ENCODE measurements around the gene PLEKHO2.

PLEKHO2 gene

DNA sequence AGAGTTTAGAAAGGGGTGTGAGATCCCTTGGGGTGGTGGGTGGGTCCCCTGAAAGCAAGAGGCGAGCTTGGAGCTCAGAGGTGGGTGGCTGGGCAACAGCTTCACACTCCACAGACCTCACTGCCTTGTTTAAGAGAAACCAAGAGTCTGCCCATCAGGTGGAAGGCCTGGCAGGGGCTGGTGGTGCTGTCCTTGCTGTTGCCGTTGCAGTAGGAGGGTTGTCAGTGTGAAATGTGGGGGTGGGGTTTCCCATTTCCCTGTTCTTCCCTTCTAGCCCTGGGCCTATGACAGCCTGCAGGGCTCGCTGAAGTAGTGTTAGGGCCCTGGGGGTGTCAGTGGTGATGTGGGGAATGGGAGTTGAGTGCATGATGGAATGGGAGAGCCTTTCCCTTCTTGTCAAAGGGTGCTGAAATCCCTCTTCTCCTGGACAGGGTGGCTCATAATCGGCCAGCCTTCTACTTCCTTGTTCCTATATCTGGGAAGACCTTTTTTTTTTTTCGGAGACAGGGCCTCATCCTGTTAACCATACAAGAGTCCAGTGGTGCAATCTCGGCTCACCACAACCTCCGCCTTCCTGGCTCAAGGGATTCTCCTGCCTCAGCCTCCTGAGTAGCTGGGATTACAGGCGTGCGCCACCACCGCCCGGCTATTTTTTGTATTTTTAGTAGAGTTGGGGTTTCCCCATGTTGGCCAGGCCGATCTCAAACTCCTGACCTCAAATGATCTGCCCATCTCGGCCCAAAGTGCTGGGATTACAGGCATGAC lies 4.3 kb downstream of the PLEKHO2 start:
- Histone ChIP-seq H2AFZ (ENCODE audit: low read length, unreplicated experiment) (no peak overlapping the region), H3K27me3 (ENCODE audit: insufficient read depth, low read length) (no peaks in the 10 kb centered on the region), H3K36me3 (ENCODE audit: insufficient read depth, low read length) (peaks cover 17% of the 10 kb centered on the region; the same call in 1 of the 2 replicates), H3K27ac (ENCODE audit: low read depth, low read length) (no peak overlapping the region), H3K4me3 (ENCODE audit: low read depth, low read length) (peak overlapping the region; percentile 100), H3K79me2 (ENCODE audit: control insufficient read depth, insufficient read depth, low read length, unreplicated experiment) (peaks cover 84% of the 10 kb centered on the region), H3K4me1 (ENCODE audit: control insufficient read depth, insufficient read depth, low read length, unreplicated experiment) (peaks cover 40% of the 10 kb centered on the region)

DNA sequence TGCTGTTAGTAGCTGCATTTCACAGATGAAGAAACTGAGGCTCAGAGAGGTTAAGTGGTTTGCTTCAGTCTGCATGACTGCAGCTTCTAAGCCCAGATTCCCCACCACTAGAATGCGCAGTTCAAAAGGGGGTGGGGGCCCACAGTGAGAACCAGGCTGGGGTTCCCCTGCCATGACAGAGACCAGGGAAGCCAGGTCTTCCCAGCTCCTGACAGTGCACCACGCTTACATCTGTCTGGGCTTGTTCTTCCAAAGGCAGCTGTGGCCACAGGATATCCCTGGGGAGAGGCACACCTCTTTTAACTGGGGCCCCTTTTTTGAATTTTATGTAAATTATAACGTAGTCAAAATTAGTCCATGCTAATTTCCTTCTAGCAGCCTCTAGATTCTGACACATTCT lies 5.3 kb downstream of the PLEKHO2 start:
- peaks cover 49% of the 10 kb centered on the region for H3K4me1 ChIP-seq (ENCODE audit: control insufficient read depth, insufficient read depth, low read length, unreplicated experiment)
- H3K4me3 ChIP-seq (ENCODE audit: low read depth, low read length), result no peak overlapping the region
- H3K27ac ChIP-seq (ENCODE audit: low read depth, low read length), result no peak overlapping the region
- no peaks in the 10 kb centered on the region for H3K27me3 ChIP-seq (ENCODE audit: insufficient read depth, low read length)
- H3K79me2 ChIP-seq (ENCODE audit: control insufficient read depth, insufficient read depth, low read length, unreplicated experiment), result peaks cover 90% of the 10 kb centered on the region
- H2AFZ ChIP-seq (ENCODE audit: low read length, unreplicated experiment), result no peak overlapping the region
- peaks cover 17% of the 10 kb centered on the region; the same call in 1 of the 2 replicates for H3K36me3 ChIP-seq (ENCODE audit: insufficient read depth, low read length)

DNA sequence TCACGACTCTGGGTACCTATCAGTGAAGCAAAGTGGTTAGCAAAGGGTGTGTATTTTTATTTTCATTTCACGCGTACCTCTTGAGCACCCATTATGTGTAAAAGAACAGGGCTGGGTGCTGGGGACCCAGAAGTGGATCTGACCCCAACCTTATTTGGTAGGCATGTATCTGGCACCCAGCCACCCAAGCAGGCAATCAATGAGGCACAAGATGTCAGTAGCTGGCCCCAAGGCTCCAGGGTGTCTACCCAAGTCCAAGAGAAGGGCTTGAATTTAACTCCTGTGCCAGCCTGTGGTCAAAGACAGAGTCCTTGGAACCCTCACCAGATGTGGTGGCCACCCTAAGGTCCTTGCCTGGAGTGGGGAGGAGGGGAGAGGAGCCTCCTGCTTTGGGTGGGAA lies 5.7 kb downstream of the PLEKHO2 start:
- peaks cover 49% of the 10 kb centered on the region for H3K4me1 ChIP-seq (ENCODE audit: control insufficient read depth, insufficient read depth, low read length, unreplicated experiment)

DNA sequence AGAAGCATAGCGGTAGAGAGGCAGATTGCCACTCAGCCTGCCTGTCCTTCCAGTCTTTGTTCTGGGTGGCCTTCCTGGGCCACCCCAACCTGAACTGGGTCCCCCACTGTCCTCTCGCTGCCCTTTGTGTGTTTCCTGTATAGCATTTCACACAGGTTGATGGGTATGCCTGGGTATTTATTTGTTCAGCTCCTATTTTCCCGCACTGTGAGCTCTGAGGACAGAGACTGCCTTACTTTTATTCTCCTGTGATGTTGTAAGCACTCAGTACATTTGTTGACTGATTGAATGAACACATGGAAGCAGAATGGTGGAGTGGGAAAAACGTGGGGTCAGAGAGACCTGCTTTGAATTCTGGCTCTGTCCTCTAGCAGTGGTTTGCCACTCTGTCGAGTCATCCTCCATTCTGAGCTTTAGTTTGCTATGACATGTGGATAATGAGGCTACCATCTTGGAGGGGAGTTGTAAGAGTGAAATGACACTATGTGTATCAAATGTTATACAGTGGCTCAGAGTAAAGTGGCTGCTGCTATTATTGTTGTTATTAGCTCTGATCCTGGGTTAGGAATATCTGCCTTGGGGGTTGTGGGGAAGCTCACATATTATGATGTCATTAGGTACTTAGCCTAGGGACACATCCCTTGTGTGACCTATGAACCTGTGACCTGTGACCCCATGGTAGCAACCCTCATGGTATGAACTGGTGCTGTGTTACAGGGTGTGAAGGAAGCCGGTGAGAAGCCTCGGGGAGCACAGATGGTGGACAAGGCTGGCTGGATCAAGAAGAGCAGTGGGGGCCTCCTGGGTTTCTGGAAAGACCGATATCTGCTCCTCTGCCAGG lies 6.4 kb downstream of the PLEKHO2 start:
- H3K4me3 ChIP-seq (ENCODE audit: low read depth, low read length), result no peak overlapping the region
- no peak overlapping the region for H2AFZ ChIP-seq (ENCODE audit: low read length, unreplicated experiment)
- H3K4me1 ChIP-seq (ENCODE audit: control insufficient read depth, insufficient read depth, low read length, unreplicated experiment), result peaks cover 49% of the 10 kb centered on the region
- no peaks in the 10 kb centered on the region for H3K27me3 ChIP-seq (ENCODE audit: insufficient read depth, low read length)
- peaks cover 83% of the 10 kb centered on the region for H3K79me2 ChIP-seq (ENCODE audit: control insufficient read depth, insufficient read depth, low read length, unreplicated experiment)
- H3K36me3 ChIP-seq (ENCODE audit: insufficient read depth, low read length), result peaks cover 17% of the 10 kb centered on the region; the same call in 1 of the 2 replicates
- no peak overlapping the region for H3K27ac ChIP-seq (ENCODE audit: low read depth, low read length)

More for the DNA sequence above, 5.7 kb downstream of the PLEKHO2 start:
- Histone ChIP-seq H3K27me3 (ENCODE audit: insufficient read depth, low read length) (no peaks in the 10 kb centered on the region), H3K4me3 (ENCODE audit: low read depth, low read length) (no peak overlapping the region), H2AFZ (ENCODE audit: low read length, unreplicated experiment) (no peak overlapping the region), H3K36me3 (ENCODE audit: insufficient read depth, low read length) (peaks cover 17% of the 10 kb centered on the region; the same call in 1 of the 2 replicates), H3K79me2 (ENCODE audit: control insufficient read depth, insufficient read depth, low read length, unreplicated experiment) (peaks cover 90% of the 10 kb centered on the region), H3K27ac (ENCODE audit: low read depth, low read length) (no peak overlapping the region)

DNA sequence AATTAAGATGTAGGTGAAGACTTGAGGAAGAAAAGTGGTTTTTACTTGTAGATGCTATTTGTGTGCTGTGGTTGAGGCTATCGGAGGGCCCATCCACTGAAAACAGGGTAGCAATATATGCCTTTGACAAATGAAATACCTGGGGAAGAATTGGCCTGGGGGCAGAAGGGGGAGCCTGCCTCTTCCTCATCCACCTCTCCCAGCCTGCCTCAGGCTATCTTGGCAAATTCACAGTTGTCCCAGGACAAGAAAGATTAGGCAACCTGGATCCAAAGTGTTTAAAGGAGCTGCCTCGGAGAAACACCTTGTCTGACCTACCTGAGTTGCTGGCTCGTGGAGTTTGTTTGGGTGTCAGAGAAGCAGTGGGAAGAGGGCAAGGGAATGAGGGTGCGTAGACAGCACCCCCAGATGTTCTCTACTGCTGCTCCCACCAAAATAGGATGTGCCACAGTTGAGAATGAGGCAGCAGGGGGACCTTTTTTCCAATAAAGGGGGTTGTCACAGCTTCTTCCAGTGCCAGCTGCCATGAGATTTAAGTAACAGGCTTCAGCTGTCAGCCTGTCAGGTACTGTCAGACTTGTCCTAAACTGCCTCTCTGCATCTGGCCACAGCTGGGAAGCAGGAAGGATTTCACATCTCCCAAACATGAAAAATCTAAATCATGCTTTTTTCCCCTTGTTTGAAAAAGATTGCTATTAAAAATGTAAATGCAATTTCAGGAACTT lies 9.2 kb downstream of the PLEKHO2 start:
- H3K4me3 ChIP-seq (ENCODE audit: low read depth, low read length), result no peak overlapping the region
- no peaks in the 10 kb centered on the region for H3K27me3 ChIP-seq (ENCODE audit: insufficient read depth, low read length)
- peak overlapping the region; percentile 30 for H3K27ac ChIP-seq (ENCODE audit: low read depth, low read length)
- peaks cover 50% of the 10 kb centered on the region for H3K4me1 ChIP-seq (ENCODE audit: control insufficient read depth, insufficient read depth, low read length, unreplicated experiment)
- H3K36me3 ChIP-seq (ENCODE audit: insufficient read depth, low read length), result peaks cover 17% of the 10 kb centered on the region; the same call in 1 of the 2 replicates
- H2AFZ ChIP-seq (ENCODE audit: low read length, unreplicated experiment), result no peak overlapping the region
- peaks cover 70% of the 10 kb centered on the region for H3K79me2 ChIP-seq (ENCODE audit: control insufficient read depth, insufficient read depth, low read length, unreplicated experiment)

DNA sequence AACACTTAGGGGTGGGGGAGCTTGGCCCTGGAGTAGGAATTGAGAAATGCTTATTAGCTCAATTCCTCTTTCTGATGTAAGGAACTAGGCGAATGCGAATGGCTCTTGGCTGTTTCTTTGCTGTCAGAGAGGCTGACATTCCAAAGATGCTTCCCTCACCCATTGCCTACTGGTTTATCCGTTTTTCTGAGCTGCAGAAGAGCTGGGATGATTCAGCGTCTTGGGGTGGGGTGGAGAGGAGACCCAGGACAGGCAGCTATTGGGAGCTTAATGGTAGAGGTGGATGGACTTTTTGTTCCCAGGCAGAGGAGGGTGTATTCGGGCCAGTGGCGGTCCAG lies 9.8 kb downstream of the PLEKHO2 start:
- peaks cover 65% of the 10 kb centered on the region for H3K79me2 ChIP-seq (ENCODE audit: control insufficient read depth, insufficient read depth, low read length, unreplicated experiment)
- H3K27ac ChIP-seq (ENCODE audit: low read depth, low read length), result peak overlapping the region; percentile 30
- no peaks in the 10 kb centered on the region for H3K27me3 ChIP-seq (ENCODE audit: insufficient read depth, low read length)
- peaks cover 53% of the 10 kb centered on the region for H3K4me1 ChIP-seq (ENCODE audit: control insufficient read depth, insufficient read depth, low read length, unreplicated experiment)
- peaks cover 17% of the 10 kb centered on the region; the same call in 1 of the 2 replicates for H3K36me3 ChIP-seq (ENCODE audit: insufficient read depth, low read length)
- H3K4me3 ChIP-seq (ENCODE audit: low read depth, low read length), result no peak overlapping the region
- H2AFZ ChIP-seq (ENCODE audit: low read length, unreplicated experiment), result no peak overlapping the region

DNA sequence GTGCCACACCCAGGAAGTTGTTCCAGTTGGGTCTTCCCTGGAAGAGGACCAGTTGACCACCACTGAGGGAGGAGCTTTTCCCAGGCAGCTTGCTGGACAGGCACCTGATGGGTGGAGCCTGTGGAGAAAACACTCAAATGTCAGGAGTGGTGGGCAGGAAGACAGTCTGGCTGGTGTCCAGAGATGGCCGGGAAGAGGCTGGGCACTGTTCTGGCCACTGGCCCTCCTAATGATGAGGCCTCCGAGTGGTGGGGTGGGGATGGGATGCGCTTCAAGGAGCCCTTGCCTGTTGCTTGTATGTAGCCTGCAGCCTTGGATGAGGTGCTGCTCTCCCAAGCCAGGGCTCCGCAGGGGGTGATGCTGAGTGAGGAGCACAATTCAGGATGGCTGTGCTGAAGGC lies 12.3 kb downstream of the PLEKHO2 start:
- Histone ChIP-seq H3K4me3 (ENCODE audit: low read depth, low read length) (no peak overlapping the region), H3K79me2 (ENCODE audit: control insufficient read depth, insufficient read depth, low read length, unreplicated experiment) (peaks cover 62% of the 10 kb centered on the region), H3K4me1 (ENCODE audit: control insufficient read depth, insufficient read depth, low read length, unreplicated experiment) (peaks cover 69% of the 10 kb centered on the region), H3K27me3 (ENCODE audit: insufficient read depth, low read length) (no peaks in the 10 kb centered on the region), H3K27ac (ENCODE audit: low read depth, low read length) (no peak overlapping the region), H2AFZ (ENCODE audit: low read length, unreplicated experiment) (no peak overlapping the region), H3K36me3 (ENCODE audit: insufficient read depth, low read length) (peaks cover 11% of the 10 kb centered on the region; the same call in 1 of the 2 replicates)

DNA sequence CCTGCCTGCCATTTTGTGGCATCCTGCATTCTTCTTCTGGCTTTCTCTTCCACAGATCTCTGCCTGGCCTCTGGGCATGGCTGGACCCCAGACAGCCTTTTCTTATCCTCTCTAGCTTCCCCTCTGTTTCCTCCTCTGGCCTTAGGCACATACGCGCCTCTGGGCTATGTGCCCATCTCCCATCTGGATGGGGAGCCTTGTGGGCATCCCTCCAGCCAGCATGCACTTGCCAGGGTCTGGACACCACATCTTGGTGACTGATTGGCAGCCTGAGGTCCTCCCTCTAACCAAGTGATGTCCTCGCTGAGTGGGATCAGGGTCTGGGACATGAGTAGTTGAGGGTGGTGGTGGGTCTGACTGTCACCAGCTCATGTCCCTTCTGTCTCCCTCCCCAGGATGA lies 12.8 kb downstream of the PLEKHO2 start:
- H2AFZ ChIP-seq (ENCODE audit: low read length, unreplicated experiment), result no peak overlapping the region
- no peaks in the 10 kb centered on the region for H3K27me3 ChIP-seq (ENCODE audit: insufficient read depth, low read length)
- H3K27ac ChIP-seq (ENCODE audit: low read depth, low read length), result no peak overlapping the region
- no peak overlapping the region for H3K4me3 ChIP-seq (ENCODE audit: low read depth, low read length)
- H3K79me2 ChIP-seq (ENCODE audit: control insufficient read depth, insufficient read depth, low read length, unreplicated experiment), result peaks cover 65% of the 10 kb centered on the region
- peaks cover 69% of the 10 kb centered on the region for H3K4me1 ChIP-seq (ENCODE audit: control insufficient read depth, insufficient read depth, low read length, unreplicated experiment)
- H3K36me3 ChIP-seq (ENCODE audit: insufficient read depth, low read length), result peaks cover 11% of the 10 kb centered on the region; the same call in 1 of the 2 replicates

DNA sequence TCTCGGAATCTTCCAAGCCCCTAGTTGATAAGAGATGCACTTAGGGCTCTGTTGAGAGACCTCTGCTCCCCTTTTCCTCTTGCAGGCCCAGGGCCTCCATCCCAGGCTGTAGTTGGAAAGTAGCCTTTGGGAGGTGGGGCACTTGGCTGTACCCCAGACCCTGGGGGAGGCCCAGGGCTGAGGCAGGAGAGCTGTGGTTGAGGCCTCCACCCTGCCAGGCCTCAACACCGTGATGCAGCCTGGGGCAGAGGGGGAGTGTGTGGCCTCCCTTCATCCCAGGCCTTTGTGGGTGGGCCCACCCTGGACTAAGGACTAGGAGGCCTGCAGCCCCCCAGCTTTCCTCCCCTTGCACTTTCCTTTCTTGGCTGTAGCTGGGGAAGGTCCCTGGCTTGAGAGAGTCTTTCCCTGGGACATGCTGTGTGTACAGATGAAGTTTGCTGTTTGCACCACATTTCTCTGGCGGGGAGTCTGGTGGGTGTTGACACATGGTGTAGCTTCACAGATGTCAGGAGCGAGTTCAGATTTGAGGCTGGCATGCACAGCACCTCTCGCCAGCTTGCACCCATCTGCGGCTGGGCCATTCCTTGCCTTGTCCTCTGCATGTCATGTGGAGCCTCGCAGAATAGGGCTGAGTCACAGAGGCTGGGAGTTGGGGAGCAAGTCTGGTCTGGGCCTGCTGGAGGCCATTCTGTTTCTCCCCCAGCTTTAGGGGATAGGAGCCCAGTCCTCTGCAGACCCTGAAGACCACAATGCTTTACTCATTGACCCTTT lies 13.7 kb downstream of the PLEKHO2 start:
- H3K27ac ChIP-seq (ENCODE audit: low read depth, low read length), result peak overlapping the region; percentile 77
- no peaks in the 10 kb centered on the region for H3K27me3 ChIP-seq (ENCODE audit: insufficient read depth, low read length)
- no peak overlapping the region for H2AFZ ChIP-seq (ENCODE audit: low read length, unreplicated experiment)
- H3K4me3 ChIP-seq (ENCODE audit: low read depth, low read length), result no peak overlapping the region
- H3K4me1 ChIP-seq (ENCODE audit: control insufficient read depth, insufficient read depth, low read length, unreplicated experiment), result peaks cover 65% of the 10 kb centered on the region
- H3K79me2 ChIP-seq (ENCODE audit: control insufficient read depth, insufficient read depth, low read length, unreplicated experiment), result peaks cover 66% of the 10 kb centered on the region
- H3K36me3 ChIP-seq (ENCODE audit: insufficient read depth, low read length), result peaks cover 7% of the 10 kb centered on the region; the same call in 1 of the 2 replicates
